IgD-negative memory B cell (primary cell): ENCODE measurements around the gene REPIN1. TPM values are rescaled to one million over a fixed set of nuclear protein-coding genes. Genes with fewer than 3 reads are reported as not detected.

Source experiments
- H3K27ac Mint-ChIP-seq, 3 donors: one replicate each; pipeline ENCODE4 v1.8.0; 2020 to 2022; ENCODE audit warnings: mild to moderate bottlenecking in 3 of 3, mixed read lengths in 3 of 3, moderate library complexity in 1 of 3
- H3K27me3 Mint-ChIP-seq: one replicate; pipeline ENCODE4 v1.8.0; 2021; ENCODE audit warnings: mixed read lengths
- H3K36me3 Mint-ChIP-seq: one replicate; pipeline ENCODE4 v1.8.0; 2020; ENCODE audit warnings: mild to moderate bottlenecking, mixed read lengths
- H3K4me1 Mint-ChIP-seq, 3 donors: one replicate each; pipeline ENCODE4 v1.8.0; 2020 to 2022; ENCODE audit warnings: mixed read lengths in 3 of 3, mild to moderate bottlenecking in 1 of 3
- H3K4me3 Mint-ChIP-seq, 4 donors: one replicate each; pipeline ENCODE4 v1.8.0; 2020 to 2022; ENCODE audit warnings: mild to moderate bottlenecking in 4 of 4, mixed read lengths in 4 of 4, moderate library complexity in 3 of 4
- H3K9me3 Mint-ChIP-seq, 3 donors: one replicate each; pipeline ENCODE4 v1.8.0; 2020 to 2021; ENCODE audit warnings: mixed read lengths in 3 of 3, mild to moderate bottlenecking in 1 of 3
- polyA plus RNA-seq: library from polyadenylated mRNA; unstranded; fragments of 300-500 nt; fragmentation: Illumina TruSeq; gene quantifications from one replicate; pipeline ENCODE4 v1.2.3, GENCODE V29; 2021

The REPIN1 gene
- polyA plus RNA-seq, 1 donor from 2014 or later, result 118 TPM

- Mint-ChIP-seq H3K4me1 (peaks cover 0 to 3% (median 2%) of the 10 kb centered on the region in 3 donors), H3K27ac (no peak overlapping the region), H3K4me3 (no peak overlapping the region), H3K27me3 (no peaks in the 10 kb centered on the region), H3K9me3 (no peaks in the 10 kb centered on the region), H3K36me3 (peaks cover 4% of the 10 kb centered on the region)
These were observed 28.9 kb downstream of the REPIN1 start for GRCh38 chr7:150397346-150398107.

- Mint-ChIP-seq H3K27ac (no peak overlapping the region), H3K4me1 (peaks cover 0 to 4% (median 2%) of the 10 kb centered on the region in 3 donors), H3K9me3 (no peaks in the 10 kb centered on the region), H3K36me3 (peaks cover 4% of the 10 kb centered on the region), H3K27me3 (no peaks in the 10 kb centered on the region), H3K4me3 (no peak overlapping the region)
These were observed 29.7 kb downstream of the REPIN1 start for GRCh38 chr7:150398108-150398964.

- H3K9me3 Mint-ChIP-seq, result no peaks in the 10 kb centered on the region
- no peaks in the 10 kb centered on the region for H3K27me3 Mint-ChIP-seq
- peaks cover 0 to 10% (median 5%) of the 10 kb centered on the region in 3 donors for H3K4me1 Mint-ChIP-seq
- H3K36me3 Mint-ChIP-seq, result peaks cover 4% of the 10 kb centered on the region
- H3K27ac Mint-ChIP-seq, result peak overlapping the region in 2 of 3 donors; percentile 18 to 43
- H3K4me3 Mint-ChIP-seq, result no peak overlapping the region
These were observed 30.3 kb downstream of the REPIN1 start for GRCh38 chr7:150398965-150399320.

GRCh38 chr7:150399421-150400007 lies 30.9 kb downstream of the REPIN1 start:
- H3K4me3 Mint-ChIP-seq, result no peak overlapping the region
- H3K4me1 Mint-ChIP-seq, result peaks cover 5 to 14% (median 10%) of the 10 kb centered on the region in 3 donors
- no peaks in the 10 kb centered on the region for H3K9me3 Mint-ChIP-seq
- peak overlapping the region in 2 of 3 donors; percentile 18 to 78 for H3K27ac Mint-ChIP-seq
- no peaks in the 10 kb centered on the region for H3K27me3 Mint-ChIP-seq
- peaks cover 4% of the 10 kb centered on the region for H3K36me3 Mint-ChIP-seq

- Mint-ChIP-seq H3K4me3 (peak overlapping the region in 1 of 4 donors; percentile 35), H3K27ac (peak overlapping the region in 2 of 3 donors; percentile 58 to 78), H3K27me3 (no peaks in the 10 kb centered on the region), H3K9me3 (no peaks in the 10 kb centered on the region), H3K4me1 (peaks cover 7 to 16% (median 11%) of the 10 kb centered on the region in 3 donors), H3K36me3 (peaks cover 4% of the 10 kb centered on the region)
These were observed 31.6 kb downstream of the REPIN1 start for GRCh38 chr7:150400008-150400787.

GRCh38 chr7:150400788-150401423 lies 32.3 kb downstream of the REPIN1 start:
- Mint-ChIP-seq H3K27ac (peak overlapping the region in 1 of 3 donors; percentile 58), H3K4me3 (peak overlapping the region in 3 of 4 donors; percentile 3 to 65 (median 26)), H3K36me3 (peaks cover 5% of the 10 kb centered on the region), H3K9me3 (no peaks in the 10 kb centered on the region), H3K4me1 (peaks cover 7 to 14% (median 11%) of the 10 kb centered on the region in 3 donors), H3K27me3 (no peaks in the 10 kb centered on the region)

- Mint-ChIP-seq H3K27ac (peak overlapping the region in 2 of 3 donors; percentile 16 to 58), H3K27me3 (no peaks in the 10 kb centered on the region), H3K36me3 (peaks cover 5% of the 10 kb centered on the region), H3K9me3 (no peaks in the 10 kb centered on the region), H3K4me3 (peak overlapping the region in 1 of 4 donors; percentile 65), H3K4me1 (peaks cover 7 to 19% (median 14%) of the 10 kb centered on the region in 3 donors)
These were observed 32.8 kb downstream of the REPIN1 start for GRCh38 chr7:150401424-150401790.

- peak overlapping the region in 3 of 4 donors; percentile 52 to 65 (median 58) for H3K4me3 Mint-ChIP-seq
- H3K27me3 Mint-ChIP-seq, result peaks cover under 1% of the 10 kb centered on the region
- H3K36me3 Mint-ChIP-seq, result peaks cover 6% of the 10 kb centered on the region
- peak overlapping the region; percentile 59 to 86 (median 84) for H3K27ac Mint-ChIP-seq
- H3K4me1 Mint-ChIP-seq, result peaks cover 9 to 22% (median 20%) of the 10 kb centered on the region in 3 donors
- H3K9me3 Mint-ChIP-seq, result no peaks in the 10 kb centered on the region
These were observed 33.4 kb downstream of the REPIN1 start for GRCh38 chr7:150401861-150402631.

- H3K27me3 Mint-ChIP-seq, result peaks cover 3% of the 10 kb centered on the region
- peaks cover 11 to 24% (median 22%) of the 10 kb centered on the region in 3 donors for H3K4me1 Mint-ChIP-seq
- peaks cover 8% of the 10 kb centered on the region for H3K36me3 Mint-ChIP-seq
- H3K27ac Mint-ChIP-seq, result peak overlapping the region; percentile 73 to 86 (median 84)
- H3K9me3 Mint-ChIP-seq, result no peaks in the 10 kb centered on the region
- peak overlapping the region in 3 of 4 donors; percentile 52 to 79 (median 65) for H3K4me3 Mint-ChIP-seq
These were observed 34.2 kb downstream of the REPIN1 start for GRCh38 chr7:150402671-150403321.

- H3K4me3 Mint-ChIP-seq, result peak overlapping the region; percentile 75 to 96 (median 92)
- H3K36me3 Mint-ChIP-seq, result peaks cover 8% of the 10 kb centered on the region
- peaks cover 3% of the 10 kb centered on the region for H3K27me3 Mint-ChIP-seq
- H3K9me3 Mint-ChIP-seq, result peaks cover 0 to 1% (median 0%) of the 10 kb centered on the region in 3 donors
- peak overlapping the region; percentile 86 to 100 (median 99) for H3K27ac Mint-ChIP-seq
- peaks cover 12 to 27% (median 24%) of the 10 kb centered on the region in 3 donors for H3K4me1 Mint-ChIP-seq
These were observed 35.0 kb downstream of the REPIN1 start for GRCh38 chr7:150403376-150404171.

GRCh38 chr7:150404172-150404804 lies 35.7 kb downstream of the REPIN1 start:
- H3K36me3 Mint-ChIP-seq, result peaks cover 13% of the 10 kb centered on the region
- peak overlapping the region; percentile 75 to 96 (median 92) for H3K4me3 Mint-ChIP-seq
- H3K27ac Mint-ChIP-seq, result peak overlapping the region; percentile 86 to 100 (median 99)
- peaks cover 0 to 2% (median 0%) of the 10 kb centered on the region in 3 donors for H3K9me3 Mint-ChIP-seq
- peaks cover 3% of the 10 kb centered on the region for H3K27me3 Mint-ChIP-seq
- peaks cover 19 to 34% (median 31%) of the 10 kb centered on the region in 3 donors for H3K4me1 Mint-ChIP-seq
